ENCODE data around the gene SPPL3.

GRCh38 chr12:120903412-120904196, 554 bp downstream of the SPPL3 start:
- no peak for TF ChIP-seq CTCF (conservative IDR thresholded peaks at IDR 0.05)
- peak; percentile 77 for TF ChIP-seq ZFX (IDR thresholded peaks at IDR 0.05)

Data from C4-2B (cell line).